Adipose tissue (tissue), 3 donors: ENCODE measurements around the gene TARM1. TPM values are rescaled to one million over a fixed set of nuclear protein-coding genes. Genes with fewer than 3 reads are reported as not detected.
"Not testable (repeated sequence)": the region's sequence is repeated elsewhere in the genome, so short reads cannot be mapped to it uniquely, and the experiment has no call there.

Source experiments
- H3K27ac ChIP-seq: one replicate; pipeline ENCODE4 v1.5.1; 2013; ENCODE audit warnings: low read depth, low read length
- WGBS, 3 donors: extraction: QIAGEN DNeasy Blood & Tissue Kit; methylation state at CpG; one replicate each; pipeline ENCODE4 v1.1.7; 2013; 5-methylcytosine and 5-hydroxymethylcytosine counted together
- polyA plus RNA-seq, 3 donors: library from polyadenylated mRNA; stranded (reverse); fragments of 200-250 nt; gene quantifications; one replicate each; pipeline ENCODE4 v1.2.3, GENCODE V29; 2013
- donor health status: healthy with polysubstance abuse.
- donor health status: Bipolar disorder and iron deficiency.
- donor health status: healthy.

TARM1 gene
- polyA plus RNA-seq, 3 donors, result not detected

GRCh38 chr19:54102421-54103169, 21.4 kb upstream of the TARM1 start, which contains the start of gene NDUFA3:
Gene NDUFA3 (plus strand): TSS chr19:54102855. CDS start chr19:54102879, 24 bp downstream.
- WGBS, 3 donors, result 2 to 4% (median 2%) methylated on average over 52 to 54 of the region's 54 CpGs
- H3K27ac ChIP-seq, result no peak within 1 kb of the TSS

GRCh38 chr19:54100561-54100960, 19.4 kb upstream of the TARM1 start, which contains the start of gene OSCAR:
Gene OSCAR (minus strand): TSS chr19:54100803. CDS start chr19:54100792, 11 bp downstream.
- H3K27ac ChIP-seq, result no peak within 1 kb of the TSS
- 34 to 58% (median 47%) methylated on average over 5 of the region's 5 CpGs for WGBS, 3 donors

- 74 to 86% (median 78%) methylated on average over 9 of the region's 9 CpGs for WGBS, 3 donors
- not testable (repeated sequence) for H3K27ac ChIP-seq
These were observed 18.7 kb upstream of the TARM1 start for GRCh38 chr19:54099903-54100255.

GRCh38 chr19:54099190-54099902, 18.2 kb upstream of the TARM1 start:
- H3K27ac ChIP-seq, result no peak overlapping the region
- WGBS, 3 donors, result 79 to 81% (median 80%) methylated on average over 10 to 12 of the region's 12 CpGs

GRCh38 chr19:54096617-54097106, 15.5 kb upstream of the TARM1 start:
- WGBS, 3 donors, result 8 to 11% (median 11%) methylated on average over 14 of the region's 14 CpGs
- no peak overlapping the region for H3K27ac ChIP-seq

- WGBS, 3 donors, result 1 to 2% (median 1%) methylated on average over 23 to 46 of the region's 46 CpGs
These were observed 14.9 kb upstream of the TARM1 start for GRCh38 chr19:54095859-54096616.

GRCh38 chr19:54095136-54095858, 14.1 kb upstream of the TARM1 start:
- H3K27ac ChIP-seq, result no peak overlapping the region
- WGBS, 3 donors, result 71 to 73% (median 73%) methylated on average over 22 of the region's 22 CpGs

More at GRCh38 chr19:54095859-54096616, 14.9 kb upstream of the TARM1 start:
- not testable (repeated sequence) for H3K27ac ChIP-seq

- H3K27ac ChIP-seq, result no peak overlapping the region
- WGBS, 3 donors, result 67 to 84% (median 68%) methylated on average over 17 of the region's 17 CpGs
These were observed 13.3 kb upstream of the TARM1 start for GRCh38 chr19:54094426-54095000.

- WGBS, 3 donors, result 60 to 89% (median 88%) methylated on average over 3 of the region's 3 CpGs
- no peak overlapping the region for H3K27ac ChIP-seq
These were observed 3.2 kb upstream of the TARM1 start for GRCh38 chr19:54084410-54084809.

- H3K27ac ChIP-seq, result no peak overlapping the region
- WGBS, 3 donors, result 48 to 76% (median 50%) methylated on average over 5 of the region's 5 CpGs
These were observed 3.8 kb downstream of the TARM1 start for GRCh38 chr19:54077334-54077733.

- no peak overlapping the region for H3K27ac ChIP-seq
- WGBS, 3 donors, result 66 to 68% (median 68%) methylated on average over 9 of the region's 9 CpGs
These were observed 6.3 kb downstream of the TARM1 start for GRCh38 chr19:54074851-54075250.

GRCh38 chr19:54073829-54074228, 7.3 kb downstream of the TARM1 start:
- 82 to 87% (median 84%) methylated on average over 10 of the region's 10 CpGs for WGBS, 3 donors
- H3K27ac ChIP-seq, result no peak overlapping the region

GRCh38 chr19:54069470-54069869, 11.7 kb downstream of the TARM1 start:
- WGBS, 3 donors, result 48 to 70% (median 69%) methylated on average over 5 of the region's 5 CpGs
- H3K27ac ChIP-seq, result no peak overlapping the region

- no peak within 1 kb of the TSS for H3K27ac ChIP-seq
- WGBS, 3 donors, result 54 to 72% (median 60%) methylated on average over 34 of the region's 34 CpGs
These were observed 17.6 kb downstream of the TARM1 start, which contains the start of gene VSTM1 for GRCh38 chr19:54063350-54064116. Gene VSTM1 (minus strand): TSS chr19:54063897. CDS start chr19:54063777, 120 bp downstream.

- H3K27ac ChIP-seq, result no peak overlapping the region
- 39 to 61% (median 44%) methylated on average over 9 of the region's 9 CpGs for WGBS, 3 donors
These were observed 18.5 kb downstream of the TARM1 start for GRCh38 chr19:54062643-54063042.

GRCh38 chr19:54047616-54048015, 33.5 kb downstream of the TARM1 start:
- 58 to 77% (median 61%) methylated on average over 4 of the region's 4 CpGs for WGBS, 3 donors
- H3K27ac ChIP-seq, result no peak overlapping the region

GRCh38 chr19:54045771-54046170, 35.4 kb downstream of the TARM1 start:
- WGBS, 3 donors, result 48 to 90% (median 89%) methylated on average over 2 of the region's 2 CpGs
- no peak overlapping the region for H3K27ac ChIP-seq
